ENCODE results near the gene ZIC4.

Gene ZIC4

DNA sequence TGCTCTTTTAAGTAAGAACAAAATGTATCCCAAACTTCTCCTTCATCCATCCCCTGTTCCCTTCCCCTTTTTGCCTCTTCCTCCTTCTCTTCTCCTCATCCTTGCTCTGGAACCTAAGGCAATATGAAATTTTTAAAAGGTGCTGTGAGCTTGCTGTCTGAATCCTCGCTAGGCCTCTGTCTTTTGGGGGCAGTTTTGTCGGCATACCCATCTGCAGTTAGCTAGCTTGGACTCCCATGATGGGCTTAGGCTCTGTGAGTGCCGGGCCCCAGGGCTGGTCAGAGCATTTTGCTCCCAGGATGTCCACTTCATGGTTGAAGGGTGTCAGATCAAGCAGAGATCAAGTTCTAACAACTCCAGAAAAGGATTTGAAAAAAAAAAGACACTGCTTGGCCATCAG lies 21.4 kb upstream of the ZIC4 start:
- Histone ChIP-seq H3K9me3 (no peaks in the 10 kb centered on the region), H3K4me3 (ENCODE audit: low read depth, low read length) (no peak overlapping the region), H3K36me3 (no peaks in the 10 kb centered on the region), H3K27me3 (peaks cover 44% of the 10 kb centered on the region), H3K4me1 (no peaks in the 10 kb centered on the region)
- TF ChIP-seq, protein P1, sequence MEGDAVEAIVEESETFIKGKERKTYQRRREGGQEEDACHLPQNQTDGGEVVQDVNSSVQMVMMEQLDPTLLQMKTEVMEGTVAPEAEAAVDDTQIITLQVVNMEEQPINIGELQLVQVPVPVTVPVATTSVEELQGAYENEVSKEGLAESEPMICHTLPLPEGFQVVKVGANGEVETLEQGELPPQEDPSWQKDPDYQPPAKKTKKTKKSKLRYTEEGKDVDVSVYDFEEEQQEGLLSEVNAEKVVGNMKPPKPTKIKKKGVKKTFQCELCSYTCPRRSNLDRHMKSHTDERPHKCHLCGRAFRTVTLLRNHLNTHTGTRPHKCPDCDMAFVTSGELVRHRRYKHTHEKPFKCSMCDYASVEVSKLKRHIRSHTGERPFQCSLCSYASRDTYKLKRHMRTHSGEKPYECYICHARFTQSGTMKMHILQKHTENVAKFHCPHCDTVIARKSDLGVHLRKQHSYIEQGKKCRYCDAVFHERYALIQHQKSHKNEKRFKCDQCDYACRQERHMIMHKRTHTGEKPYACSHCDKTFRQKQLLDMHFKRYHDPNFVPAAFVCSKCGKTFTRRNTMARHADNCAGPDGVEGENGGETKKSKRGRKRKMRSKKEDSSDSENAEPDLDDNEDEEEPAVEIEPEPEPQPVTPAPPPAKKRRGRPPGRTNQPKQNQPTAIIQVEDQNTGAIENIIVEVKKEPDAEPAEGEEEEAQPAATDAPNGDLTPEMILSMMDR (IDR thresholded peaks at IDR 0.05; ENCODE audit: low read depth, low read length): no peak
- no peak for DNase-seq

DNA sequence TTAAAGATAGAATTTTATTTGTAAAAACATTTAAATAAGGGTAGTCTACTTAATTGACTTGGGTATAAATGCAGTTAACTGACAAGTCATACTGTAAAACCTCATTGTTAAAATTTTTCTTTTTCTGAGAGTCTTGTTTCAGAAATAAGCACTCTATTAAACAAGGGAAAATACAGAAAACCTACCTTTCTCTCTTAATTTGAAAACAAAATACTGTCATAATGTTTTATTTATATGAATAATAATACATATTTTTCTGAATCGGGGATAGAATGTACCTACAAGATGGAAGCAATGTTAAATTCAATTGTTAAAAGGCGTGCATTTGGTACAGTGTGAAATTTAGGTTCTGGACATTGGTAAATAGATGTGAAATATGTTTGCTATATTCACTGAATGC lies 20.6 kb upstream of the ZIC4 start:
- H3K9me3 ChIP-seq: no peaks in the 10 kb centered on the region
- TF ChIP-seq, protein P1 (IDR thresholded peaks at IDR 0.05; ENCODE audit: low read depth, low read length): no peak
- DNase-seq: no peak
- H3K4me3 ChIP-seq (ENCODE audit: low read depth, low read length): no peak overlapping the region
- H3K36me3 ChIP-seq: no peaks in the 10 kb centered on the region
- peaks cover 52% of the 10 kb centered on the region for H3K27me3 ChIP-seq
- no peaks in the 10 kb centered on the region for H3K4me1 ChIP-seq

DNA sequence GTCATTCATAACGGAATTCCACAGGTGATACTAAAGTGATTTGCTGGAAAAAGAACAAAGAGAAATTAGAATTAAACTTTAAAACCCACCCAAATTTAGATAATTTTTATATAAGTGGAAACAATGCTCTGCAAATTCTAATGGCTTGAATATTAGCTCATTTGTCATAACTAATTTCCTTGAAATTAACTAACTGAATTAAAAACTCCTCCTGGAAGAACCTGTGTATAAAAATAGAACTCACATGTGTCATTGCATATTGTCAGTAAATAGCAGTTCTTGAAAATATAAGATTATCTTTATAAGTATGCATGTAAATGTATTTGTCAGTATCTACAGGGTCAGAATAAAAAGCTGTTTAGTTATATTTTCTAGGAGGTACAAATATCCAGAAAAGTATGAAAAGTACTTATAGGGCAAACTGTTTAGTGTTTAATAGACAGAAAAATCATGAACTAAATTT lies 19.1 kb upstream of the ZIC4 start:
- H3K27me3 ChIP-seq: peaks cover 67% of the 10 kb centered on the region

DNA sequence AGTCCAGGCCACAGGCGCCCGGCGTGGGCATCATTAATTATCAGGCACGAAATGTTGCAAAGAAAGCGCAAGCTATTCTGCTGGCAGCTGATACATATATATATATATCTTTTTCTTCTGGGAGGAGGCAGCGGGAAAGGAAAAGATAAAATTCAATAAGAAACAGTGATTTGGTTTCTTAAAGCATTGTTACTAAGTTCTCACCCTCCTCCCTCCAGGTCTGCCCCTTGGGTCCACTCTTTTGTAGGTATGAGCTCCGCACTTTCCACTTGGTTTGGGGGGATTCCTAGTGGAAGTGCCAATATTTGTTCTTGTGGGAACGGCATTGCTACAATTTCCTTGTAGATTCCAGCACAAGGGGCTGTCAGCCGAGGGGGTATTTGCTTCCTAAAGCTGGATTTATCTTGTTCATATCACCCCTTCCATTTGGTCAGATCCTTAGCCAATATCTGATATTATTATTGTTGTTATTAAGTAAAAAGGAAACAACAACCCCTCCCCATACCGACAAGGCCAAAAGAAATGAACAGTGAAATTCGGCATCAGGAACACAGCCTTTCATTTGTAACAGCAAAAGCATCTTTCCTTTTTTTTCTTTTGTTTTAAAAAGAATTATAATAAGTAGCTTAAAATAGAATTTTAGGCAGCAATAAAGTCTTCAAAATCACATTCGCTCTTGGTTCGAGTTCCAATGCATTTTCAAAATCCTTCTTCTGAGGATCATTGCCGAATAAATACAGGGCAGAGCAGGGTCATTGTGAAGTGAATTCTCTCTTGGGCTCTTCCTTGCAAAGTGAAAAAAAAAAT lies 18.4 kb upstream of the ZIC4 start:
- no peak for DNase-seq
- H3K9me3 ChIP-seq: no peaks in the 10 kb centered on the region
- H3K4me3 ChIP-seq (ENCODE audit: low read depth, low read length): no peak overlapping the region
- no peaks in the 10 kb centered on the region for H3K36me3 ChIP-seq
- no peaks in the 10 kb centered on the region for H3K4me1 ChIP-seq
- H3K27me3 ChIP-seq: peaks cover 73% of the 10 kb centered on the region
- TF ChIP-seq, protein P1 (IDR thresholded peaks at IDR 0.05; ENCODE audit: low read depth, low read length): no peak

More for the DNA sequence above, 19.1 kb upstream of the ZIC4 start:
- no peak for DNase-seq
- Histone ChIP-seq H3K4me3 (ENCODE audit: low read depth, low read length) (no peak overlapping the region), H3K9me3 (no peaks in the 10 kb centered on the region), H3K36me3 (no peaks in the 10 kb centered on the region), H3K4me1 (no peaks in the 10 kb centered on the region)
- TF ChIP-seq, protein P1 (IDR thresholded peaks at IDR 0.05; ENCODE audit: low read depth, low read length): no peak

DNA sequence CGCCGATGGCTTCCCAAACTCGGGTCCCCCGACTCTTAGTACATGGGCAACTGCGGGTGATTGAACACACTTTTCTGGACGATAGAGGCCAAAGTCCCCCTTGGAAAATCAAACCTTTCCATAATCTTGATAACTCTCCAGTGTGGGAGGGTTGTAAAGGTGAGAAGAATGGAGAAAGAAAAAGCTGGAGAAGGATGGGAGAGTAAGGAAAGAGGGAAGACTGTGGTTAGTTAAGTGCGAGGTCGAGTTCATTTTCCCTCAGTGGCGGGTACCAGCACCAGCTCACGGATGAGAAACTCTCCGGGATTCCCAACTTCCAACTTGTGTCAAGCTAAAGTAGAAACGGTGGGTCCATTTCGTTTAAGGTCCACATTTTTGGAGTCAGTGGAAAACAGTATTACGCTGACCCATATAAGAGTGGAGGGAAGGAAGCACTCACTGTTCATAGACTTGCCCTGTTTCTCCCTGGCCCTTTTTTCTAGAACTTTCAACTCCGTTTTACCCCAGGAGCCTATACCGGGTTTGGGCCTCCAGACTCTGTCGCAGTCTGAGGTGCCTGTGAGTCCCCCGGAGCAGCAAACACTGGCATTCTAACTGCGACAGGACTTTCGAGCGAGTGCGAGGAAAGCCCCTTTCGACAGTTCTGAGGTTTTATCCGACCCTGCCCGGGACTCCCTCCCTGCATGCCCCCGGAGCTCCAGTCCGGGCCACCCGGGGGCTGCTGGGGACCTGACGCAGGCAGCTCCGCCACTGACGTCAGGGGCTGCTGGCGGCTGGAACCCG lies 17.6 kb upstream of the ZIC4 start:
- H3K27me3 ChIP-seq: peaks cover 81% of the 10 kb centered on the region
- H3K4me3 ChIP-seq (ENCODE audit: low read depth, low read length): no peak overlapping the region
- TF ChIP-seq, protein P1 (IDR thresholded peaks at IDR 0.05; ENCODE audit: low read depth, low read length): no peak
- H3K4me1 ChIP-seq: no peaks in the 10 kb centered on the region
- DNase-seq: no peak
- no peaks in the 10 kb centered on the region for H3K36me3 ChIP-seq
- H3K9me3 ChIP-seq: no peaks in the 10 kb centered on the region

DNA sequence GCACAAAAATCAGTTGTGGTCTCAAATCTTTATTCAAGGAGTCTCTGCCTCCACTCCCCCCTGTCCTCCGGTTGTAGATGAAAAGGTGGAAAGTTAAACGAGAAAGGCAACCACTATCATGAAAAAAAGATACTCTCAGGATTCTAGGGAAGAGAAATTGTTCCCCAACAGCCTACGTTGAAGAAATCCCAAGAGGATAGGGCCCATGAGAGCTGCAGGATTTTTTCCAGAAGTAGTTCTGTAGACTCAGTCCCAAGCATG lies 17.1 kb upstream of the ZIC4 start:
- TF ChIP-seq, protein P1 (IDR thresholded peaks at IDR 0.05; ENCODE audit: low read depth, low read length): no peak
- no peaks in the 10 kb centered on the region for H3K4me1 ChIP-seq
- peaks cover 86% of the 10 kb centered on the region for H3K27me3 ChIP-seq
- H3K36me3 ChIP-seq: no peaks in the 10 kb centered on the region
- no peak overlapping the region for H3K4me3 ChIP-seq (ENCODE audit: low read depth, low read length)
- DNase-seq: no peak
- H3K9me3 ChIP-seq: no peaks in the 10 kb centered on the region

All from BE2C (cell line).